GM23248 (cell line): ENCODE measurements around the gene STX8. TPM values are rescaled to one million over a fixed set of nuclear protein-coding genes. Genes with fewer than 3 reads are reported as not detected.

ENCODE experiments used
- DNase-seq: peaks from one replicate; pipeline ENCODE4 v3.0.0-alpha.2; 2015
- H2AFZ ChIP-seq: fragments of 200-600 bp; sonication (generic); 2 replicates; pipeline ENCODE4 v1.6.1; 2016; ENCODE audit warnings: antibody characterized with exemption
- H3F3A ChIP-seq: fragments of 200-600 bp; sonication (generic); 2 replicates; pipeline ENCODE4 v1.6.1; 2016; ENCODE audit warnings: mild to moderate bottlenecking, antibody characterized with exemption, mixed run types; ENCODE audit not compliant: insufficient read depth
- H3K27ac ChIP-seq: fragments of 200-600 bp; sonication (generic); 2 replicates; pipeline ENCODE4 v1.5.1; 2016; ENCODE audit warnings: mild to moderate bottlenecking
- H3K27me3 ChIP-seq: fragments of 200-600 bp; sonication (generic); replicated peaks from 2 replicates; pipeline ENCODE4 v1.6.1; 2016; ENCODE audit warnings: mild to moderate bottlenecking; ENCODE audit not compliant: insufficient read depth
- H3K36me3 ChIP-seq: fragments of 200-600 bp; sonication (generic); 2 replicates; pipeline ENCODE4 v1.6.1; 2016; ENCODE audit warnings: low read depth, mild to moderate bottlenecking
- H3K4me1 ChIP-seq: fragments of 200-600 bp; sonication (generic); 2 replicates; pipeline ENCODE4 v1.6.1; 2016; ENCODE audit warnings: mild to moderate bottlenecking; ENCODE audit not compliant: insufficient read depth
- H3K4me2 ChIP-seq: fragments of 200-600 bp; sonication (generic); one replicate; pipeline ENCODE4 v1.6.1; 2016; ENCODE audit warnings: mild to moderate bottlenecking; ENCODE audit not compliant: unreplicated experiment
- H3K4me3 ChIP-seq: fragments of 200-600 bp; sonication (generic); 2 replicates; pipeline ENCODE4 v1.5.1; 2016; ENCODE audit warnings: mild to moderate bottlenecking
- H3K79me2 ChIP-seq: fragments of 200-600 bp; sonication (generic); 2 replicates; pipeline ENCODE4 v1.6.1; 2016; ENCODE audit warnings: mild to moderate bottlenecking; ENCODE audit not compliant: insufficient read depth
- H3K9ac ChIP-seq: fragments of 200-600 bp; sonication (generic); 2 replicates; pipeline ENCODE4 v1.6.1; 2016; ENCODE audit warnings: mild to moderate bottlenecking
- H3K9me2 ChIP-seq: fragments of 200-600 bp; sonication (generic); 2 replicates; pipeline ENCODE4 v1.6.1; 2016; ENCODE audit warnings: mixed run types, mild to moderate bottlenecking, moderate library complexity; ENCODE audit not compliant: insufficient read depth
- H3K9me3 ChIP-seq: fragments of 200-600 bp; sonication (generic); one replicate; pipeline ENCODE4 v1.6.1; 2017; ENCODE audit warnings: low read depth
- H4K20me1 ChIP-seq: fragments of 200-600 bp; sonication (generic); 2 replicates; pipeline ENCODE4 v1.6.0; 2016; ENCODE audit not compliant: insufficient read depth
- EZH2 ChIP-seq: fragments of 200-600 bp; sonication (generic); IDR thresholded peaks from 2 replicates; pipeline ENCODE4 v1.6.1; 2018; ENCODE audit warnings: antibody characterized with exemption, mild to moderate bottlenecking; ENCODE audit not compliant: insufficient read depth, poor library complexity, severe bottlenecking
- EZH2phosphoT487 ChIP-seq: fragments of 200-600 bp; sonication (generic); IDR thresholded peaks from 2 replicates; pipeline ENCODE4 v1.6.1; 2018; ENCODE audit warnings: antibody characterized with exemption, moderate library complexity, mild to moderate bottlenecking, low read depth; ENCODE audit not compliant: insufficient read depth
- WGBS, 2 experiments: methylation state at CpG; one replicate each; pipeline ENCODE4 v1.1.6; 2015 to 2017; ENCODE audit warnings: low lambda C conversion rate in 2 of 2, low coverage in 1 of 2; ENCODE audit errors: missing lambda C conversion rate in 2 of 2; 5-methylcytosine and 5-hydroxymethylcytosine counted together
- in situ Hi-C: fragments of 300-500 bp; cut with MboI; formaldehyde crosslinking; loops from 2 replicates; pipeline ENCODE4 v1.15.0; 2020
- polyA plus RNA-seq: library from polyadenylated mRNA; unstranded; fragments of >200 nt; fragmentation: Nextera tagmentation; extraction: Ambion mirVana; gene quantifications from 2 replicates; pipeline ENCODE4 v1.2.1, GENCODE V29; 2016
- total RNA-seq: library from RNA; depleted of rRNA; stranded (reverse); fragments of >200 nt; shearing (Covaris generic); gene quantifications from 2 replicates; pipeline ENCODE4 v1.2.3, GENCODE V29; 2014

STX8 gene
- total and polyA plus RNA-seq, 2 experiments from 2014 or later = 40.7 to 84.3 TPM

DNA sequence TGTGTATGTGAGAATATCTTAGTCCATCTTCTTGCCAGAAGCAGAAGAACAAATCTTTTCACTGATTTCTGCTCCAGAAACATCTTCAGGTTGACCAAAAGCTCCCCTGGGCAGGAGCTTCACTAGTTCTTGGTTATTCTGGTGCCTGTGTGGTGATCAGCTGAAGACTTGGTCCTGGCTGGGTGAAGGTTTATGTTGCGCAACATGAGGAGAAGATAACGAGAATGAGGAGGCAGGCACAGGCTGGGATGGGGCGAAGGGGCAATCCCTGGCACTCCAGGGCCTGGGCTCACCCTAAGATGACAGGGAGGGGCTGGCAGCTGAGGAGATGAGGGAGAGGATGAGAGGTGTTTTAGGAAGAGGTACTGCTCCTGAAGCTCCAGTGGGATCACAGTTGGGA is 322.3 kb downstream of the STX8 start:
- 85 to 89% methylated on average over 3 of the region's 3 CpGs for WGBS, 2 experiments
- Histone ChIP-seq H4K20me1 (no peaks in the 10 kb centered on the region), H3K4me1 (0 out of 2 replicates have a peak, but pooled peaks cover 11% of the 10 kb centered on the region), H3F3A (peaks cover 4% of the 10 kb centered on the region; the same call in 1 of the 2 replicates), H3K79me2 (no peaks in the 10 kb centered on the region), H3K9me3 (no peaks in the 10 kb centered on the region), H3K4me3 (no peak overlapping the region), H2AFZ (no peak overlapping the region), H3K9me2 (no peaks in the 10 kb centered on the region), H3K9ac (no peak overlapping the region), H3K27me3 (no peaks in the 10 kb centered on the region), H3K27ac (no peak overlapping the region), H3K36me3 (no peaks in the 10 kb centered on the region), H3K4me2 (no peak overlapping the region)
- TF ChIP-seq EZH2 = no peak
- TF ChIP-seq EZH2phosphoT487 = no peak
- in situ Hi-C loops = no loop called here
- no peak for DNase-seq

DNA sequence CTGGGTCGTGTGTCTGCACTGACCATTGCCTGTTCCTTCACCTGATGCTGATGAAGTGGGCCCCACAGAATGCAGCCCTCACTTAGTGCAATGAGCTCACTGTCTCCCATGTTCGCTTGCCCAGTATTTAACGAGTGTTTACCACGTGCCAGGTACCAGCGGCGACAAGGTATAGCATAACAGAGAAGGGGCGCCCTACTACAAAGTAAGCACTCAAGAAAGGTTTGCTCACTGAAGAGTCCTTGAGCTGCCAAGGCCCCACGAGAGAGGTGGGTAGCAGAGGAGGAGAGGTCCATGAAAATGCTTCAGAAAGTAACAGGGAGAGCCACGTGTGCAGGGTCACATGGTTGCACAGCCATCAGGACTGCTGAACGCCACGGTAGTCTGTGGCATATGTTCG is 324.3 kb downstream of the STX8 start:
- TF ChIP-seq EZH2 (no peak), EZH2phosphoT487 (no peak)
- H4K20me1 ChIP-seq = no peaks in the 10 kb centered on the region
- no peaks in the 10 kb centered on the region for H3K9me3 ChIP-seq
- WGBS, 2 experiments = 77 to 80% methylated on average over 12 of the region's 12 CpGs
- H3K27me3 ChIP-seq = no peaks in the 10 kb centered on the region
- no peaks in the 10 kb centered on the region for H3K9me2 ChIP-seq
- H2AFZ ChIP-seq = no peak overlapping the region
- no peak overlapping the region for H3K4me3 ChIP-seq
- H3K4me2 ChIP-seq = no peak overlapping the region
- DNase-seq = no peak
- no peaks in the 10 kb centered on the region for H3K4me1 ChIP-seq
- in situ Hi-C loops = no loop called here
- no peaks in the 10 kb centered on the region for H3K36me3 ChIP-seq
- H3K79me2 ChIP-seq = no peaks in the 10 kb centered on the region
- no peak overlapping the region for H3K9ac ChIP-seq
- H3F3A ChIP-seq = no peaks in the 10 kb centered on the region
- no peak overlapping the region for H3K27ac ChIP-seq

DNA sequence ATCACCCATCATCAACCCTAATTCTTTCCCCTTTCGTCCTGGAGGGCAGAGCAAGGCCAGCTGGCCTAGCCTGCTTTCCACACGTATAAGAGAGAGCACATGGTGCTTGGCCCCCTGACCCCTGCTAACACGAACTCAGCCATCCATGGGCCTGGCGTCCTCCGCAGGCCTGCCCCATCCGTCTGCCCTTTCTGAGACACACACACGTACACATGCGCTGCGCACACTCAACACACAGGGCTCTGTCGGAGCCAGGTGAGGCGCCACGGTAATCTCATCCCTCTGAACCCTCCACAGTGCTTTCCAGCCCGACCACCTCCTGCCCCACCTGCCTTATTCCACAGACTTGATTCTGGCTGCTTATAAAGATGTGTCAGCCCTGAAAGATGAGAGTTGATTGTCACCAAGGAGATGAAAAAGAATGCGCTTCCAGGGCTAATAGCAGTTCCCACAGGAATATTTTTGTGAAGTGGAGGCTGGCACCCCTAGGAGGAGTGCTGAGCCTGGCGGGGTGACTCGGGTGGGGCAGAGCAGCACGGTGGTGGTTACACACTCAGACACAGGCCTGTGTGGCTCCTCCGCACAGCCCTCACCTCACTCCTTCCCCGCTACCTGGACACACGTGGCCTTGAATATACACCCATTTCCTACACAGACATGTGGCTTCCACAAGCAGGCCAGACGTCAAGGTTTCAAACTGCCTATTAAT is 326.2 kb downstream of the STX8 start:
- no peak overlapping the region for H2AFZ ChIP-seq
- WGBS, 2 experiments = 75 to 78% methylated on average over 21 of the region's 21 CpGs
- H3F3A ChIP-seq = no peaks in the 10 kb centered on the region
- no peak overlapping the region for H3K9ac ChIP-seq
- H3K4me3 ChIP-seq = no peak overlapping the region
- no peak overlapping the region for H3K27ac ChIP-seq
- H4K20me1 ChIP-seq = no peaks in the 10 kb centered on the region
- H3K79me2 ChIP-seq = no peaks in the 10 kb centered on the region
- H3K36me3 ChIP-seq = no peaks in the 10 kb centered on the region
- H3K9me2 ChIP-seq = no peaks in the 10 kb centered on the region
- TF ChIP-seq EZH2phosphoT487 (no peak), EZH2 (no peak)
- no peaks in the 10 kb centered on the region for H3K9me3 ChIP-seq
- no peaks in the 10 kb centered on the region for H3K4me1 ChIP-seq
- no peak for DNase-seq
- H3K4me2 ChIP-seq = no peak overlapping the region
- no peaks in the 10 kb centered on the region for H3K27me3 ChIP-seq
- in situ Hi-C loops = no loop called here

DNA sequence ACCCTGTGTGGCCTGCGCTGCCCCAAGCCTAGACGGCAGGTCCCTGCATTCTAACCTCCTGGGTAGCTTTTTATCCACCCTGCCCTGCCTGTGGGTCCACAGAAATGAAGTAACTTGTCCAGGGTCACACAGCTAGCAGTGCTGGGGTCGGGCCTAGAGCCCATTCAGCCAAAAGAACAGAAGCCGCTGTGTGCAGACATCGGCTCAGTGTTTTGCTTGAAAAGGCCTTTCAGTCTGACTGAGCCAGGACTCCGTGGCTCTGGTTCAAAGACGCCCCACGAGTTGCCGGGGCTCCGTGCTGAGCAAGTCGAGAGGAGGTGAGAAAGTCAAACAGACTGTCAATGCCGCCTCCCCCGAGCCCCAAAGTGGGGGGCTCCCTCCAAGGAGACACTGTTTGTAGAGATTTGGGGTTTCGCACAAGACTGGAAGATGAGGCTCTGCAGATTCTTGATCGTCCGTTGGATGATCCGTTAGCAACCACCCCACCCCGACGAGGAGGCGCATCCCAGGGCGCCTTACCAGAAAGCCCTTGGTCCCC is 328.1 kb downstream of the STX8 start:
- no peak overlapping the region for H3K27ac ChIP-seq
- H3K4me2 ChIP-seq = no peak overlapping the region
- TF ChIP-seq EZH2 (no peak), EZH2phosphoT487 (no peak)
- no peak overlapping the region for H3K4me3 ChIP-seq
- H3F3A ChIP-seq = no peaks in the 10 kb centered on the region
- no peaks in the 10 kb centered on the region for H3K79me2 ChIP-seq
- no peak overlapping the region for H2AFZ ChIP-seq
- H3K9ac ChIP-seq = no peak overlapping the region
- H3K4me1 ChIP-seq = peaks cover 4% of the 10 kb centered on the region
- no peaks in the 10 kb centered on the region for H3K9me2 ChIP-seq
- in situ Hi-C loops = no loop called here
- no peaks in the 10 kb centered on the region for H3K9me3 ChIP-seq
- H3K27me3 ChIP-seq = no peaks in the 10 kb centered on the region
- no peak for DNase-seq
- 80 to 85% methylated on average over 16 to 21 of the region's 21 CpGs for WGBS, 2 experiments
- H4K20me1 ChIP-seq = no peaks in the 10 kb centered on the region
- no peaks in the 10 kb centered on the region for H3K36me3 ChIP-seq
